Right hindlimb (tissue), 1 donor: ENCODE measurements around the gene RGSL1.

Experiments
- DNase-seq: peaks from one replicate; pipeline ENCODE4 v3.0.0-alpha.2; 2018

RGSL1 gene

GRCh38 chr1:182595641-182596240 is 145.8 kb downstream of the RGSL1 start:
- peak; percentile 68 for DNase-seq

DNA sequence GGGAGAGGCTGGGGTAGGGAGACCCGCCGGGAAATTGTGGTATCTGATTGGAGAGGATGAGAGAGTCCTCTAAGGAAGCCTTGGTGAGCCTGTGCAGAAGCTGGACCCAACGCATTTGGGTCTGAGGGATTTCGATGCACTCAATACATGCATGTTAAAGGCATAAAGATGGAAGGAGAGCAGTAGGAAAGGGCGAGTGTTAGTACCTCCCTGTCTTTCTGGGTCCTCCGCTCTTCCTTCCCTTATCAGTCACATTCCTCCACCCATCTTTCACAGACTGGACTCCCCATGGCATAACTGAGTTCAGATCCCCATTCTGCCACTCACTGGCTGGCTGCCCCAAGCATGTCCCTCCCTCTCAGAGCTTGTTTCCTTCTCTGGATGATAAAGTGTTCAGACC is 147.0 kb downstream of the RGSL1 start:
- no peak for DNase-seq

GRCh38 chr1:182598296-182598695 is 148.3 kb downstream of the RGSL1 start:
- no peak for DNase-seq

GRCh38 chr1:182599339-182599738 is 149.4 kb downstream of the RGSL1 start:
- DNase-seq = no peak

DNA sequence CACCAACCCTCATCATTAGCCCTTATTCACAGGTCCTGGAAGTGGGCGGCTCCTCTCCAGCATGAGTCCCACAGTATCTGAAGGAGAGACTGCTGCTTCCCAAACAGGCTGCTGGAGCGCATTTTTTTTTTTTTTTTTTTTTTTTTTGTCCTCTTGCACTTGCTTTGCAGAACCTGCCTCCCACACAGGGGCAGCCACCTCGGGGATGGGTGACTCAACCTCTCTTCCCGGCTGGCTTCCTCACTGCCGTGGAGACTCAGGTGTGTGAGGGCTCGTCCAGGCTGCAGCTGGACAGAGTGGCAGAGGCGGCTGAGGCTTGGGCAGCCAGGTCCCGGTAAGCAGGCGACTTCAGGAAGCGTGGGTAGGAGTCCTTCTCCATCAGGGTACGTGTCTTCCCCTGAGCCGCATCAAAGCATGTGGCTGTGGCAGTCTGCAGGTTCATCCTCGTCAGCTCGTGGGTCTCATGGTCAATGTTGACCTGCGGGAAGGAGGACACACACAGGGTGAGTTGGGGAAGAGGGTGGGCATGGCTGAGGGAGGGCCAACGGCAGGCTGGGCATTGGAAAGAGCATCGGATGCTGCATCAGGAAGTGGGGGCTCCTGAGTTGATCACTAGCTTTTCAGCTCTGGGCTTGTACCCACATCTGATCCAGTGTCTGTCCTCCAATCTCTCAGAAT is 150.2 kb downstream of the RGSL1 start:
- no peak for DNase-seq

DNA sequence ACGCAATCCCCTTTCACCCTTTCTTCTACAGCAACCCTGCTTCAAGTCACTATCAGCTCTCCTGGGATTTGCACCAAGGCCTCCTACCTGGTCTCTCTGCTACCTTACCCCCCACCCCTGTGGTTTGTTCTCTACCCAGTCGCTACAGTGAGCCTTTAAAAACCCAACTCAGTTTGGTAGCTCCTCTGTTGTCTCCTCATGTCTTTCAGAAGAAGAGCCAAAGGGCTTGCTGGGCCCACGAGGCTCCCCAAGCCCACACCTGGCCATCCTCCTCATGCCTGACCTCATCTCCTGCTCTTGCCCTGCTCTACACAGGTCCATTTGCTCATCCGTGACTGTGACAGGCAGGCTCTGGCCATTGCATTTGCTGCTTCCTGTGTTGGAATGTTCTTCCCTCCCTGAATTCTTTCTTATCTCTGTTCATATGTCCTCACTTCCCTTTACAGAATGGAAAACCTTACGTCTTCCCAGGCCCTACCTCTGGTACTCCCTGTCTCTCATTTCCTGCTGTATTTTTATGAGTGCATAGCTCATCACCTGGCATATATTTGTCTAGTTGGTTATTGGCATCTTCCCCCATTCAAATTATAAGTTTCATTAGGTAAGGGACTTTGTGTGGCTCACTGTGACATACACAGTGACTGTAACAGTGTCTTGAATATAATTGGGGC is 150.9 kb downstream of the RGSL1 start:
- no peak for DNase-seq

DNA sequence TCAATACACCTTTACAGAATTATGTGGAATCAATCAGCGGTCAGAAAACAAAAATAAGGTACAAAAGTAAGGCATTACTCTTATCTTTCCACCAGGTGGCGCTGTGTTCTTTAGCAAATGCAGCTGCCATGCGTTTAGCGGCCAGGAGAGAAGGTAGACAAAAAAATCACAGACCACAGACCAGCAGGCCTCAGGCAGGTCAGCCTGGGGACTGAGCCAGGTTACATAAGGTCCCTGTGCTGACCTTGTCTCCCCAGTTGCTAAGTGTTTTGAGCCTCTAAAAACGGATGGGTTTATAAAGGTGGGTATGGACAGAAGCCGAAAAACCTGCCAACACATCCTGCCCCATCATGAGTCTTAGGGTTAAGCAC is 151.5 kb downstream of the RGSL1 start:
- peak; percentile 68 for DNase-seq

DNA sequence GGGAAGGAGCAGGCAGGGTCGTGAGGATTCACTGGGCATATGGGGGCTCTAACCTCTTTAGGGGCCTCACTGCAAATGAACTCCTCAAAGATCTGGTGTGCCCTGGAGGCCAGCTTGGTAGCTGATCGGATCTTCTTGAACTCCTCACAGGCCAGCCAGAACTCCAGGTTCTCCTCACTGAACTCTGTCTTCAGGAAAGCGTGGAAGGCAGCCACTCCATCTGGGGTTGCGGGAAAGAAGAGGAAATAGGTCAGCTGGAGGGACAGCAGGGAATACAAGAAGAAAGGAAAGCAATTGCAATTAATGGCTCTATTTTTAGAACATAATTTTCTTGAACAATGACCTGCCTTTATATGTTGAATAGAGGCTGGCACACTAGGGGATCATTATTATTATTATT is 152.0 kb downstream of the RGSL1 start:
- DNase-seq = no peak

DNA sequence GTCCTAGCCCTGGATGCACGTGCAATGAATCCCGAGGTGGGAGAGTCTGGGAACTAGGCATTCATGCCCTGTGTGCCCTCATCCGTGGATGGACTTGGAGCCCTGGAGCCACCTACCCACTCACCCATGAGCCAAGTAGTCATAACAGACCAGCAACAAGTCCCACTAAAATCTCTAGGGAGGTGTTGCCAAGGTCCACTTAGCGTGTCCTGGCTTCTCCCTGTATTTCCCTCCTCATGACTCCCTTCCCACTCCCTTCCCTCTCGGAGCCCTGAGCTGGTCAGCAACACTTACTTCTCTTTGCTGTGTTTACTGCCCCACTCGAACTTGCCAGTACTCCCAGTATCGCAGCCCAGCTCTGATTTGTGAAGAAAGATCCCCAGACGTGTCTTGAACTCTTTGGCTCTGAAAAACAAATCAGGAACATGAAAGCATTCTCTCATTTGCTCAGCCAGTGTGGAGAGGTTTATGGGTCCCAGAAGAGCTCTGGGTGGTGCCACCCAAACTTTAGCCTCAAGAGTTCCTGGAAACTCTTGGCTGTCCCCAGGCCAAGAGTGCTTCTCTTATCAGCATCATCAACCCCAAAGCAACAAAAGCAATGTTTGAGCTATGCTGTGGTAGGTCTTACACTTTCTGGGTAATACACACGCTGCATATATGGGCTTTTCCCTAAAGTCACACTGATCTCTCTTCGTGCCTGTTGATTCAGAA is 153.1 kb downstream of the RGSL1 start:
- DNase-seq = no peak

DNA sequence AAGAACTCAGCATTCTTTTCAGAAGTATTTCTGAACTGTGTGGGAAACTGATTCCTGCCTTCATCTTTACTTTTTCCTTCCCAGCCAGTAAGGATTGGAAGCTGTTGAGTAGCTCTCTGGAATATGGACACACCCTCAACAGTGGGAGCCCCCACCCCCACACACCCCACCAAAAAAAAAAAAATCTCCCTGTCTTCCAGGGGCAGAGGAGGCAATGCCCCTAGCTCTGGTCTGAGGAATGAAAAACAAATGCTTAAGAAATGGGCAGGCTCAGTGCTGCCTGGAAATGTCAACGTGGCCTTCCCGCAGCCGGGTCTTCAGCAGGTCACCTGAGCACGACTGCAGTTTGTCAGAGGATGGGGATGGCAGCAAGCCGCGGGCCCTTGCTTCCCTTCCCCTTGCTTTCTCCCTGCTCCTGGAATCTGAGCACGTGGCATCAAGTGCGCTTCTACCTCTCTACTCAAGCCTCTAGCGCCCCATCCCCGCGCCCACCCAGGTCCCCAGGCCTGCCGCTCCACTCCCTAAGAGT is 153.8 kb downstream of the RGSL1 start:
- no peak for DNase-seq

- peak; percentile 94 for DNase-seq
Measured at GRCh38 chr1:182604175-182605164, 154.5 kb downstream of the RGSL1 start, which contains the start of gene RGS16. TSS of gene RGS16 (minus strand) at chr1:182604389. CDS start at chr1:182604259, 130 bp downstream.

DNA sequence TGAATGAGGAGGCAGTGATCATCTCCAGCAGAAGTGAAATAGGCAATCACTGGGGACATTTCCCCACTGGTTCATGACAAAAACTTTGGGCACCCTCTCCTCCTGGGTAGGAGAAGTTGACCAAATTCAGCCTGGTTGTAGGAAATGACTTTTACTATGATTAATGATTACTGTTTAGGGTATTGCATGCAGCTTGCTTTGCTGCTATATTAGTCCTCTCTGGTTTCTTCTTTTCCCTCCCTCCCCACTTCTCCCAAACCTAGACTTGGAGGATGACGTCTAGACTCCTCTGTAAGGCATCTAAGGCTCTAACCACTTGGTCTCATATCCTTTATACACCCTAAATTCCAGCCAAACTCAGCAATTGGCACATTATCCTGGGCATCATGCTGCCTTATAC is 157.6 kb downstream of the RGSL1 start:
- DNase-seq = no peak

DNA sequence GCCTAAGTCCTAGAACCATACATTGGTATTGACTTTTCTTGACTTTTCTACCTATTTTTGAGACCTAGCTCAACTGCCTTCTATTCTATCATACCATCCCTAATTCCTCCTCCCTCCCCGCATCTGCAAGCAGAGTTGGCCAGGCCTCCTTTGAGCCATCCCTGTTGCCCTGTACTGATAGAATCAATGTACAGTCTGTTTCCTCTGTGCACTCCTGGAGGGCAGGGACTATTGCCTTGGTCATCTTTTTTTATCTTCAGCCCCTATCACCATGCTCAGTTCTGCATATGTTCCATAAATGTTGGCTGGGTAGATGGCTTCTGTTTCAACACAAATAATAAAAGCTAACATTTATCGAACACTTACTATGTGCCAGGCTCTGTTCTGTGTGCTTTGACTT is 158.3 kb downstream of the RGSL1 start:
- DNase-seq = no peak

DNA sequence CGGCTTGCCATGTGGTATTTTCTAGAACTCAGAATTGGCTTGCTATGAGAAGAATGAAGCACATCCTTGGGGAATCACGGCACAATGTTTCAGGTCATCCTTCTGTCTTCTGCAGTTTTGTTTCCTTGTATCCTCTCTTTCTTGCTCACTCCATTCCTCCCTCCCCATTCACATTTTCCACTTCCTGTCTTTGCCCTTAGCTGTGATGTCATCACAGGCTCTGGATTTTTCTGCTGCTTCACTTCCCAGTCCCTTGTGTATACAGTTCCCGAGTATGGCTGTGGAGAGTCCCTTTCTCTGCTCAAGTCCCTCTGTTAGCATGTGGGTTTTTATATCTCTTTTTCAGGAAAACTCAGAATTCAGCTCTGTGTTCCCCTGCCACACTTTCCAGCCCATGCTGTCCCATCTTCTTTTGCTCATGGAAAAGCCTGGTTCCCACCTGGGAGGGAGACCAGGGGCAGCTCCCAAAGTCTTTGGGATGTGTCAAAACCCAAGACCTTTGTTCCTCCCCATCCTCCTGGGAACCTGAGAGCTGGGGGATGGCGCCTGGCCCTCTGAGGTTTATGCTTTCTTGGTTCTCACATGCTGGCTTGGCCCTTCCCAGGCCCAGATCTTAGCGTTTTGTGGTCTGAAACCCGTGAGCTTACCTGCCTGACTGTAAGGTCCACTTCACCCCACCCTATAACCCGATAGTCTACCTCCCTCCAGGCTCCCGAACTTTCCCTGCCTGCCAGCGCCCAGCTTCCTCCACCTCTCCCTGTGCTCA is 159.1 kb downstream of the RGSL1 start:
- DNase-seq = no peak
